ENCODE results near the gene EFL1. TPM values are rescaled to one million over a fixed set of nuclear protein-coding genes. Genes with fewer than 3 reads are reported as not detected.

The EFL1 gene
- total and polyA plus RNA-seq, 9 of the 15 experiments (the other 6 are each of a cell fraction or from before 2014, with no cell fraction given), result 4.8 to 32.5 (median 16.9) TPM

DNA sequence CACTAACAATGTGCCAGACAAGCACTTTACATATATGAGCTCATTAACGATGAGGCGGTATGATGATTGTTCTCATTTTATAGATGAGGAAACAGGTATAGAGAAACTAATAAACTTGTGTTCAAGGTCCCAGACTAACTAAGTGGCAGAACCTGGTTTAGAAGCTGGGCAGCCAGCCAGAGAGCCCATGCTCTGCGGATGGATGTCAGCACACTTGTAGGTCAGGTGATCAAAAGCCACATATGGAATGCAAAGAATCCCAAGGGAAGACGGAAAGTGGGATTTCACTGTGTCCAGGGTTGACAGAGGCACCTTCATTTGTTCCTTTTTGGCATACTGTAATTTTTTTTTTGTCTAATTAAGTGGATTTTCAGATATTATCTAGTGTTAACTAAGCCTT, 103.7 kb downstream of the EFL1 start:
- H2AFZ ChIP-seq (ENCODE audit: low read depth, low read length), result no peak overlapping the region
- no peaks in the 10 kb centered on the region for H3K9me3 ChIP-seq (replicated peaks; ENCODE audit: control insufficient read depth, insufficient read depth, low read depth, low read length)
- no peak overlapping the region for H3K9ac ChIP-seq (ENCODE audit: insufficient read depth in 1 of 2, low read depth in 2 of 2, low read length in 2 of 2)
- CTCF ChIA-PET (ENCODE audit: low intra/inter-chr PET ratio), result interaction anchor here (0.7 kb wide), 1 partner anchor 152 kb away, joined by 3 read pairs; no protein-coding TSS in a partner anchor
- no TSS peak for BruUV-seq (replicated peaks)
- DNase-seq (ENCODE audit: extremely low read depth in 1 of 4, low spot score in 3 of 4) (no peak), FAIRE-seq (no peak), ATAC-seq (no peak)
- intact Hi-C loops (cut with micrococcal nuclease) (no loop called here), in situ Hi-C loops (cut with MboI) (no loop called here)
- TF ChIP-seq CHCHD3 (CRISPR knock-in tag; IDR thresholded peaks at IDR 0.05) (no peak), RAD51 (IDR thresholded peaks at IDR 0.05; ENCODE audit: borderline replicate concordance, low read depth) (no peak)
- H3K27ac ChIP-seq (ENCODE audit: extremely low read depth, low read depth, low read length), result no peak overlapping the region
- H3K4me2 ChIP-seq (ENCODE audit: insufficient read depth, low read length), result no peak overlapping the region
- 89% methylated on average over 4 of the region's 4 CpGs for WGBS (ENCODE audit: insufficient coverage, low coverage, missing lambda C conversion rate)
- H3K4me1 ChIP-seq (replicated peaks in 1 of 2; ENCODE audit: control insufficient read depth in 2 of 2, insufficient read depth in 2 of 2, low read length in 2 of 2), result no peaks in the 10 kb centered on the region
- H3K4me3 ChIP-seq, result no peak overlapping the region
- no peaks in the 10 kb centered on the region for H3K27me3 ChIP-seq (ENCODE audit: control insufficient read depth in 2 of 2, insufficient read depth in 2 of 2, low read length in 2 of 2)
- no peaks in the 10 kb centered on the region for H3K79me2 ChIP-seq (ENCODE audit: control insufficient read depth, insufficient read depth, low read length)
- no peaks in the 10 kb centered on the region for H4K20me1 ChIP-seq (replicated peaks; ENCODE audit: control insufficient read depth, insufficient read depth, low read length)
- POLR2A ChIA-PET, result interaction anchor here (0.6 to 1.2 kb wide), 2 partner anchors 11 to 14 kb away, joined by 3 to 4 read pairs; no protein-coding TSS in a partner anchor
- H3K36me3 ChIP-seq (ENCODE audit: control insufficient read depth, insufficient read depth, low read length), result peaks cover 26% of the 10 kb centered on the region
- H3K9me1 ChIP-seq (ENCODE audit: control insufficient read depth, insufficient read depth, low read length), result no peaks in the 10 kb centered on the region

GRCh38 chr15:82150645-82151044, 111.9 kb downstream of the EFL1 start:
- no peak overlapping the region for H3K27ac ChIP-seq (ENCODE audit: extremely low read depth, low read depth, low read length)
- H3K36me3 ChIP-seq (ENCODE audit: control insufficient read depth, insufficient read depth, low read length), result peaks cover 20% of the 10 kb centered on the region; the same call in 2 of the 3 replicates
- no peaks in the 10 kb centered on the region for H3K9me1 ChIP-seq (ENCODE audit: control insufficient read depth, insufficient read depth, low read length)
- H3K4me2 ChIP-seq (ENCODE audit: insufficient read depth, low read length), result no peak overlapping the region
- ATAC-seq (no peak), FAIRE-seq (no peak), DNase-seq (ENCODE audit: extremely low read depth in 1 of 4, low spot score in 3 of 4) (no peak)
- no peak overlapping the region for H3K9ac ChIP-seq (ENCODE audit: insufficient read depth in 1 of 2, low read depth in 2 of 2, low read length in 2 of 2)
- BruUV-seq (replicated peaks), result no TSS peak
- peaks cover 4 to 7% of the 10 kb centered on the region in 2 experiments; a peak in 2 of 5 replicates for H3K4me1 ChIP-seq (replicated peaks in 1 of 2; ENCODE audit: control insufficient read depth in 2 of 2, insufficient read depth in 2 of 2, low read length in 2 of 2)
- H3K27me3 ChIP-seq (ENCODE audit: control insufficient read depth in 2 of 2, insufficient read depth in 2 of 2, low read length in 2 of 2), result no peaks in the 10 kb centered on the region
- ChIA-PET POLR2A (interaction anchor here (0.6 kb wide), 1 partner anchor 531 kb away, joined by 3 read pairs; no protein-coding TSS in a partner anchor), CTCF (ENCODE audit: low intra/inter-chr PET ratio) (no interaction called here)
- intact Hi-C loops (cut with micrococcal nuclease) (no loop called here), in situ Hi-C loops (cut with MboI) (no loop called here)
- no peaks in the 10 kb centered on the region for H3K9me3 ChIP-seq (replicated peaks; ENCODE audit: control insufficient read depth, insufficient read depth, low read depth, low read length)
- H3K79me2 ChIP-seq (ENCODE audit: control insufficient read depth, insufficient read depth, low read length), result no peaks in the 10 kb centered on the region
- no peak overlapping the region for H3K4me3 ChIP-seq
- H2AFZ ChIP-seq (ENCODE audit: low read depth, low read length), result no peak overlapping the region
- 76% methylated on average over 1 of the region's 1 CpG for WGBS (ENCODE audit: insufficient coverage, low coverage, missing lambda C conversion rate)
- no peaks in the 10 kb centered on the region for H4K20me1 ChIP-seq (replicated peaks; ENCODE audit: control insufficient read depth, insufficient read depth, low read length)
- TF ChIP-seq E2F6 (IDR thresholded peaks at IDR 0.05; ENCODE audit: borderline replicate concordance in 1 of 2, extremely low read depth in 1 of 2, insufficient read depth in 1 of 2, insufficient read length in 1 of 2, low read depth in 1 of 2, low read length in 1 of 2, poor library complexity in 1 of 2, severe bottlenecking in 1 of 2) (no peak), ZKSCAN3 (CRISPR knock-in tag; IDR thresholded peaks at IDR 0.05) (no peak), SPI1 (IDR thresholded peaks at IDR 0.05; ENCODE audit: borderline replicate concordance, low read depth, low read length) (no peak)
- TF ChIP-seq, protein P1, sequence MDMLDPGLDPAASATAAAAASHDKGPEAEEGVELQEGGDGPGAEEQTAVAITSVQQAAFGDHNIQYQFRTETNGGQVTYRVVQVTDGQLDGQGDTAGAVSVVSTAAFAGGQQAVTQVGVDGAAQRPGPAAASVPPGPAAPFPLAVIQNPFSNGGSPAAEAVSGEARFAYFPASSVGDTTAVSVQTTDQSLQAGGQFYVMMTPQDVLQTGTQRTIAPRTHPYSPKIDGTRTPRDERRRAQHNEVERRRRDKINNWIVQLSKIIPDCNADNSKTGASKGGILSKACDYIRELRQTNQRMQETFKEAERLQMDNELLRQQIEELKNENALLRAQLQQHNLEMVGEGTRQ (CRISPR knock-in tag; IDR thresholded peaks at IDR 0.05), result no peak

All from K562 (cell line).